Measurements from ENCODE around the gene OR14C36.
"Not testable (repeated sequence)": the region's sequence is repeated elsewhere in the genome, so short reads cannot be mapped to it uniquely, and the experiment has no call there.

OR14C36 gene

DNA sequence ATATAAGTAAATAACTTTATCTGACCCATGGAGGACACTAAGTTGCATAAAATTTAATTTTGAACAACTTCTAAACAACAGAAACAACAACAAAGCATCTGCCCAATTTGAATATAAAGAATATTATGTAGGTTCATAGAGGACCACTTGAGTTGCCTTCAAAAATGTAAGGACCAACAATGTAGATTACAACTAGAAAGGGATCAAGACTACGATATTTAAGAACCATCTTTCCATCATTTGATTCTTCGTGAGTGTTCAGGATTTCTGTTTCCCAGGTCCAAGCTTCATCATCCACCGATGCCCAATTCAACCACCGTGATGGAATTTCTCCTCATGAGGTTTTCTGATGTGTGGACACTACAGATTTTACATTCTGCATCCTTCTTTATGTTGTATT is at the start of gene OR14C36:
Gene OR14C36 (plus strand): TSS at position 301 of the 400 bp plus-strand sequence. CDS start 0 bp downstream, at position 301.
- peaks cover 91% of the 10 kb centered on the region for H3K9me3 ChIP-seq (ENCODE audit: insufficient read depth, low read depth, low read length)
- no peak within 1 kb of the TSS; the same call in 1 of the 2 replicates for H3K4me3 ChIP-seq (ENCODE audit: low read length)
- no peaks in the 10 kb centered on the region for H3K27me3 ChIP-seq (ENCODE audit: insufficient read depth, low read length)
- H3K36me3 ChIP-seq (ENCODE audit: insufficient read depth, low read depth, low read length), result no peaks in the 10 kb centered on the region
- no peak within 1 kb of the TSS for H3K27ac ChIP-seq (ENCODE audit: low read length)
- no peak within 1 kb of the TSS for H3K9ac ChIP-seq (ENCODE audit: low read depth, low read length)
- no peaks in the 10 kb centered on the region for H3K4me1 ChIP-seq (ENCODE audit: insufficient read depth, low read length)

DNA sequence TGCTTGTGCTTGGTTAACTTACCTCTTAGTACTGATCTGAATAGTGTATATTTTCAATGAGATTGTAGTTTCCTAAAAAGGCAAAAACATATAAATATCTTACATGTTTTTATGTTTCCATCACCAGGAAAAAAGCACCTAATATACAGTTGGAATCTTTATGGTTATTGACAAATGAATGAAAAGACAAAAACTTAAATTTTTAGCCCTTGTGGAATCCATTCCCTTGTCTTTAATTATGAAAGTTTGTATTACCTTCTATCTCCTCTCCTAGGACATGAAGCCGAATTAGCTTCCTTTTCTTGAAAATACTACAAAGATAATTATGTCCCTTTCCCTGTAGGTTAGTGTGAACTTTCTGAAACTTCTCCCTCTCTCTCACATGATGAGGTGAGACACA is 45.3 kb upstream of the OR14C36 start, which contains the start of gene OR2T12:
Gene OR2T12 (minus strand): TSS at position 101 of the 400 bp plus-strand sequence. CDS start 7,846 bp downstream, outside the sequence.
- peaks cover 72% of the 10 kb centered on the region for H3K9me3 ChIP-seq (ENCODE audit: insufficient read depth, low read depth, low read length)
- H3K36me3 ChIP-seq (ENCODE audit: insufficient read depth, low read depth, low read length), result no peaks in the 10 kb centered on the region
- no peaks in the 10 kb centered on the region for H3K27me3 ChIP-seq (ENCODE audit: insufficient read depth, low read length)
- H3K27ac ChIP-seq (ENCODE audit: low read length), result no peak within 1 kb of the TSS
- no peaks in the 10 kb centered on the region for H3K4me1 ChIP-seq (ENCODE audit: insufficient read depth, low read length)
- H3K9ac ChIP-seq (ENCODE audit: low read depth, low read length), result no peak within 1 kb of the TSS
- H3K4me3 ChIP-seq (ENCODE audit: low read length), result no peak within 1 kb of the TSS

DNA sequence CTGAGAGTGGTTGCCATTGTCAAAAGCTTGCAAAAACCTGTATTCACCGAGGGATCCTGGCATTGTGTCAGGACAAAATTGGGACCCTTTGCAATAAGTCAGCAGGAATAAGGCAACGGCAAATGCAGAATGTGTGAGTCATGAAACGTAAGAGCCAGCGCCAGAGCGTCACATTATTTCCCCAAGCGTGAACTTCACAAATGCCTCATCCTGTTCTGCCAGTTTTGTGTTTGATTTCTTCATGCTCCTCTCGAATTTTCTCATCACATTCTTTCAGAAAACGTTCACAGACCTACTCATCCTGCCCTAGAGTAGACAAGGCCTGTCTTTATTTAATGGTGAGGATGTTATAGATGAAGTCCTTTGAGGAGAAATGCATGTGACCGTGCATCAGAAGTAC is 42.9 kb upstream of the OR14C36 start:
- H3K9me3 ChIP-seq (ENCODE audit: insufficient read depth, low read depth, low read length), result peaks cover 89% of the 10 kb centered on the region
- not testable (repeated sequence) for H3K4me1 ChIP-seq (ENCODE audit: insufficient read depth, low read length); H3K27ac ChIP-seq (ENCODE audit: low read length); H3K36me3 ChIP-seq (ENCODE audit: insufficient read depth, low read depth, low read length); H3K9ac ChIP-seq (ENCODE audit: low read depth, low read length); H3K4me3 ChIP-seq (ENCODE audit: low read length); H3K27me3 ChIP-seq (ENCODE audit: insufficient read depth, low read length)

DNA sequence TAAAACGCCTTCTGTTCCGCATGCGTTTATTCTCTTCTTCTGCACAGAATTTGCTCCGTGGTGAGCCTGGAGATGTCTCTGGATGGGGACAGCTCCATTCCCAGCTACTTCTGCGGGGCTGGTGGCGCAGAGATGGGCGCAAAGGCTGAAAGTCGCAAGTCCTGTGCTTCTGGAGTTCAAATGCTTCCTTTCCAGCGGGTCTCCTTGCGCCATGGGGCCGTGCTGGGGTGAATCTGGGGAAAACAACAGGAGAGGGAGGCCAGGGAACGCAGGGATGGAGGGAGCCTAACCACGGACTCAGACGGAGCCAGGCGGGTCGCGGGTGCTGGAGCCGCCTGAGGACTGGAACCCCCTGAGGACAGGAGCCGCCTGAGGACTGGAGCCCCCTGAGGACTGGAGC is 42.5 kb upstream of the OR14C36 start:
- H3K27me3 ChIP-seq (ENCODE audit: insufficient read depth, low read length), result no peaks in the 10 kb centered on the region
- no peaks in the 10 kb centered on the region for H3K36me3 ChIP-seq (ENCODE audit: insufficient read depth, low read depth, low read length)
- H3K9me3 ChIP-seq (ENCODE audit: insufficient read depth, low read depth, low read length), result peaks cover 89% of the 10 kb centered on the region
- no peak overlapping the region for H3K9ac ChIP-seq (ENCODE audit: low read depth, low read length)
- H3K27ac ChIP-seq (ENCODE audit: low read length), result no peak overlapping the region
- no peaks in the 10 kb centered on the region for H3K4me1 ChIP-seq (ENCODE audit: insufficient read depth, low read length)
- H3K4me3 ChIP-seq (ENCODE audit: low read length), result no peak overlapping the region

DNA sequence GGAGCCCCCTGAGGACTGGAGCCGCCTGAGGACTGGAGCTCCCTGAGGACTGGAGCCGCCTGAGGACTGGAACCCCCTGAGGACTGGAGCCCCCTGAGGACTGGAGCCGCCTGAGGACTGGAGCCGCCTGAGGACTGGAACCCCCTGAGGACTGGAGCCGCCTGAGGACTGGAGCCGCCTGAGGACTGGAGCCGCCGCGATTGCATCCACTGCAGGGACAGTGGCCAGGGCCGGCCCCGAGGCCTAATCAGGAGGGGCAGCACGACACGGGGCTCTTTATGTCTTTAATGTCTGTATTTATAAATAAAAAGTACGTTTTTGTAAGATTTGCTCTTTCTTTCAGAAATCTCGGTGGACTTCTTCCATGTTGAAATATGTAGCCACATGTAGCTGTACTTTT is 41.8 kb upstream of the OR14C36 start:
- H3K27ac ChIP-seq (ENCODE audit: low read length); H3K36me3 ChIP-seq (ENCODE audit: insufficient read depth, low read depth, low read length); H3K4me1 ChIP-seq (ENCODE audit: insufficient read depth, low read length); H3K9ac ChIP-seq (ENCODE audit: low read depth, low read length); H3K27me3 ChIP-seq (ENCODE audit: insufficient read depth, low read length); H3K4me3 ChIP-seq (ENCODE audit: low read length): not testable (repeated sequence)
- peaks cover 89% of the 10 kb centered on the region for H3K9me3 ChIP-seq (ENCODE audit: insufficient read depth, low read depth, low read length)

- peaks cover 91% of the 10 kb centered on the region for H3K9me3 ChIP-seq (ENCODE audit: insufficient read depth, low read depth, low read length)
- H3K9ac ChIP-seq (ENCODE audit: low read depth, low read length), result no peak overlapping the region
- H3K27ac ChIP-seq (ENCODE audit: low read length), result no peak overlapping the region
- no peaks in the 10 kb centered on the region for H3K4me1 ChIP-seq (ENCODE audit: insufficient read depth, low read length)
- no peaks in the 10 kb centered on the region for H3K27me3 ChIP-seq (ENCODE audit: insufficient read depth, low read length)
- H3K4me3 ChIP-seq (ENCODE audit: low read length), result no peak overlapping the region; the same call in 1 of the 2 replicates
- no peaks in the 10 kb centered on the region for H3K36me3 ChIP-seq (ENCODE audit: insufficient read depth, low read depth, low read length)
These were observed 31.8 kb upstream of the OR14C36 start for GRCh38 chr1:248316796-248317195.

- Histone ChIP-seq H3K9ac (ENCODE audit: low read depth, low read length) (no peak within 1 kb of the TSS), H3K27ac (ENCODE audit: low read length) (no peak within 1 kb of the TSS), H3K27me3 (ENCODE audit: insufficient read depth, low read length) (no peaks in the 10 kb centered on the region), H3K36me3 (ENCODE audit: insufficient read depth, low read depth, low read length) (no peaks in the 10 kb centered on the region), H3K4me1 (ENCODE audit: insufficient read depth, low read length) (no peaks in the 10 kb centered on the region), H3K4me3 (ENCODE audit: low read length) (no peak within 1 kb of the TSS), H3K9me3 (ENCODE audit: insufficient read depth, low read depth, low read length) (peaks cover 95% of the 10 kb centered on the region)
These were observed 24.1 kb upstream of the OR14C36 start, which contains the start of gene OR2M7 for GRCh38 chr1:248324468-248324867. TSS of gene OR2M7 (minus strand) at chr1:248324568. CDS start at chr1:248324568, 0 bp downstream.

- no peak overlapping the region for H3K4me3 ChIP-seq (ENCODE audit: low read length)
- no peak overlapping the region for H3K9ac ChIP-seq (ENCODE audit: low read depth, low read length)
- no peak overlapping the region for H3K27ac ChIP-seq (ENCODE audit: low read length)
- no peaks in the 10 kb centered on the region for H3K4me1 ChIP-seq (ENCODE audit: insufficient read depth, low read length)
- peaks cover 77% of the 10 kb centered on the region for H3K9me3 ChIP-seq (ENCODE audit: insufficient read depth, low read depth, low read length)
- H3K36me3 ChIP-seq (ENCODE audit: insufficient read depth, low read depth, low read length), result no peaks in the 10 kb centered on the region
- H3K27me3 ChIP-seq (ENCODE audit: insufficient read depth, low read length), result no peaks in the 10 kb centered on the region
These were observed 5.1 kb upstream of the OR14C36 start for GRCh38 chr1:248343451-248343850.

DNA sequence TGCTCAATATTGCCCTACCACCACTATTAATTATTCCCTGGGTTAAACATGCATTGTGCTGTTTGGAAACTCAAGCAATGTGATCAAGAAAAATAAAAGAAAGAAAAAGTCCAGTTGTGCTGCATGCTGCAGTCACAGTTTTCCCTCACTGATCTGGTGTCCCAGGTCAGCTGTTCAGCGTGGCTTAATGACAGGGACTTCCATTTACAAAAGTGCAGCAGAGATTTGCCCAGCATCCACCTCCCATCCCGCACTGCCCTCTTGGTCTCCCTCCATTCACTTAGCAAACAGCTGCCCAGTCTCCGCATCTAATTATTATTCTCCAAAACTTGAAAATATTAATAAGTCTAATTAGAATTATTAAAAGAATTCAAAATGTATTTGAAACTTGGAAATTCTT is 10.8 kb downstream of the OR14C36 start:
- Histone ChIP-seq H3K27ac (ENCODE audit: low read length) (no peak overlapping the region), H3K4me1 (ENCODE audit: insufficient read depth, low read length) (no peaks in the 10 kb centered on the region), H3K9me3 (ENCODE audit: insufficient read depth, low read depth, low read length) (peaks cover 96% of the 10 kb centered on the region), H3K9ac (ENCODE audit: low read depth, low read length) (no peak overlapping the region), H3K27me3 (ENCODE audit: insufficient read depth, low read length) (no peaks in the 10 kb centered on the region), H3K36me3 (ENCODE audit: insufficient read depth, low read depth, low read length) (no peaks in the 10 kb centered on the region), H3K4me3 (ENCODE audit: low read length) (no peak overlapping the region)

DNA sequence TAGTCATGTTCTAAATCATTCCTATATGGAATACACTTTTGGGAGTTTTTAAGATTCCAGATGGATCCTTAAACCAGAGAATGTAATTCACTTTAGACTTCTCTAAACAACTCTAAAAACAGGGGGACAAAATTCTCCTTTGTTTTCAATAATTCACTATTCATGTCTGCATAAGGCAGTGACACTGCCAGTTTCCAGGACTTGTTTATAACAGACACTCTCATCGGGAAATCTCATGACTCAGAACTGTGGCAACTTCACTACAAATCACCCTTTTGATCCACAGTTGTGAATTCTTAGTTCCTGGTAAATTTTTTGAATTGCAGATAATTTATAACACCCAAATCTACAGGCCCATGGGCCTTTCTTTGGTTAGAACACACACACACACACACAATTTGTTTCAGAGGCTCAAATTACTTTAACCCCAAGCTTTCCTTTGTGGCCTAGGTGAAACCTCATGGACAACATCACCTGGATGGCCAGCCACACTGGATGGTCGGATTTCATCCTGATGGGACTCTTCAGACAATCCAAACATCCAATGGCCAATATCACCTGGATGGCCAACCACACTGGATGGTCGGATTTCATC is 12.6 kb downstream of the OR14C36 start, which contains the start of gene OR2T4:
Gene OR2T4 (plus strand): TSS at position 545 of the 595 bp plus-strand sequence. CDS start 0 bp downstream, at position 545.
- H3K36me3 ChIP-seq (ENCODE audit: insufficient read depth, low read depth, low read length), result no peaks in the 10 kb centered on the region
- H3K9ac ChIP-seq (ENCODE audit: low read depth, low read length), result no peak within 1 kb of the TSS
- peaks cover 98% of the 10 kb centered on the region for H3K9me3 ChIP-seq (ENCODE audit: insufficient read depth, low read depth, low read length)
- no peaks in the 10 kb centered on the region for H3K27me3 ChIP-seq (ENCODE audit: insufficient read depth, low read length)
- H3K4me3 ChIP-seq (ENCODE audit: low read length), result no peak within 1 kb of the TSS; the same call in 1 of the 2 replicates
- no peaks in the 10 kb centered on the region for H3K4me1 ChIP-seq (ENCODE audit: insufficient read depth, low read length)
- H3K27ac ChIP-seq (ENCODE audit: low read length), result no peak within 1 kb of the TSS

DNA sequence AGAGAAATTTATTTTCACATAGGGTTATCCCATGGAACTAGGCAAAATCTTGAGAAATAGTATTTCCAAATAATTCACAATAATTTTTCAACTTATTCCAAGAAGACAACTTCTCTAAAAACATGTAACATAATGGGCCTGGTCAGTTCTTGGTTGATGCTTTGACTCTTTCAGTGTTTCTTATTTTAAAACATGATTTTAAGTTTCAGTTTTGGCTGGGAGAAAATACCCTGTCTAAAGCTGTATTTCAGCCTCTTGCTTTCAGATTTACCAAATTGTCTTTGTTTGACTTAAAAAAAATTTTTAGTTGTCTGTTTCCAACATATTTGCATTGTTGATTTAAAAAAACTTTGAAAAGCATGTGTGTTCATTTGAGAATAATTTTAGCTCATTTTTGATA is 18.0 kb downstream of the OR14C36 start:
- H3K9ac ChIP-seq (ENCODE audit: low read depth, low read length), result no peak overlapping the region
- H3K27ac ChIP-seq (ENCODE audit: low read length), result no peak overlapping the region
- no peak overlapping the region for H3K4me3 ChIP-seq (ENCODE audit: low read length)
- H3K4me1 ChIP-seq (ENCODE audit: insufficient read depth, low read length), result no peaks in the 10 kb centered on the region
- peaks cover 96% of the 10 kb centered on the region for H3K9me3 ChIP-seq (ENCODE audit: insufficient read depth, low read depth, low read length)
- no peaks in the 10 kb centered on the region for H3K36me3 ChIP-seq (ENCODE audit: insufficient read depth, low read depth, low read length)
- H3K27me3 ChIP-seq (ENCODE audit: insufficient read depth, low read length), result no peaks in the 10 kb centered on the region

DNA sequence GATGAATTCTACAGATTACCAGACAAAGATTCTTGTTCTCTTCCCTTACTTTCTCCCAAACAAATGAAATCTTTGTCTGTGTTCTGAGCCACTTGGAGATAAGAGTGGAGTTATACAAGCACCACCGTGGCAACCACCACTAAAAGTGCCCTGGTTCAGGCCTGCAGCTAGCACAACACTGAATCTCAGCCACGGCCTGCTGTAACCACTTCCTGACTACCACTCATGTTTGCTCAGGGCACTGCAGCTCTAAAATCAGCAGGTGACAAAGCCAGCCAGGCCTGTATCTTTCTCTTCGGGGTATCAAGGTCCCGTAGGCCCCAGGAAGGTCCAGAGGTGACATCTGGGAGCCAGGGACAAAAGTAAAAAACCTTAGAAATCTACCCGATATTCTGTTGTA is 23.8 kb downstream of the OR14C36 start:
- Histone ChIP-seq H3K27me3 (ENCODE audit: insufficient read depth, low read length) (no peaks in the 10 kb centered on the region), H3K4me3 (ENCODE audit: low read length) (no peak overlapping the region), H3K36me3 (ENCODE audit: insufficient read depth, low read depth, low read length) (no peaks in the 10 kb centered on the region), H3K4me1 (ENCODE audit: insufficient read depth, low read length) (no peaks in the 10 kb centered on the region), H3K9ac (ENCODE audit: low read depth, low read length) (no peak overlapping the region), H3K9me3 (ENCODE audit: insufficient read depth, low read depth, low read length) (peaks cover 98% of the 10 kb centered on the region), H3K27ac (ENCODE audit: low read length) (no peak overlapping the region)

Data from iPS-20b (cell line).